SW480 (cell line): ENCODE data around the gene SYNCRIP.
"Not testable (repeated sequence)": the region's sequence is repeated elsewhere in the genome, so short reads cannot be mapped to it uniquely, and the experiment has no call there.

Experiments
- DNase-seq: peaks from one replicate; pipeline ENCODE4 v3.0.0-alpha.2; 2016; ENCODE audit warnings: low spot score

SYNCRIP gene

GRCh38 chr6:85593438-85594196, 49.1 kb downstream of the SYNCRIP start, which contains the start of gene SNX14:
TSS of gene SNX14 (minus strand) at chr6:85593858. CDS start at chr6:85593718, 140 bp downstream.
- peak; percentile 95 for DNase-seq

GRCh38 chr6:85592033-85592432, 50.7 kb downstream of the SYNCRIP start:
- DNase-seq: no peak

- no peak for DNase-seq
Measured at GRCh38 chr6:85591207-85591606, 51.5 kb downstream of the SYNCRIP start.

GRCh38 chr6:85585741-85586140, 56.9 kb downstream of the SYNCRIP start:
- DNase-seq: no peak

GRCh38 chr6:85582832-85583231, 59.9 kb downstream of the SYNCRIP start:
- not testable (repeated sequence) for DNase-seq

- DNase-seq: no peak
Measured at GRCh38 chr6:85581572-85581971, 61.1 kb downstream of the SYNCRIP start.

- no peak for DNase-seq
Measured at GRCh38 chr6:85580878-85581267, 61.8 kb downstream of the SYNCRIP start.

- no peak for DNase-seq
Measured at GRCh38 chr6:85580118-85580877, 62.4 kb downstream of the SYNCRIP start.

- no peak for DNase-seq
Measured at GRCh38 chr6:85579581-85579980, 63.1 kb downstream of the SYNCRIP start.

- DNase-seq: no peak
Measured at GRCh38 chr6:85576476-85576875, 66.2 kb downstream of the SYNCRIP start.

- no peak for DNase-seq
Measured at GRCh38 chr6:85574932-85575598, 67.6 kb downstream of the SYNCRIP start.

- no peak for DNase-seq
Measured at GRCh38 chr6:85569323-85569722, 73.4 kb downstream of the SYNCRIP start.

GRCh38 chr6:85568411-85568810, 74.3 kb downstream of the SYNCRIP start:
- DNase-seq: no peak

GRCh38 chr6:85565736-85566135, 77.0 kb downstream of the SYNCRIP start:
- no peak for DNase-seq

GRCh38 chr6:85564223-85564622, 78.5 kb downstream of the SYNCRIP start:
- not testable (repeated sequence) for DNase-seq
